Measurements from ENCODE around the gene IL4. TPM values are rescaled to one million over a fixed set of nuclear protein-coding genes. Genes with fewer than 3 reads are reported as not detected.
"Not testable (repeated sequence)": the region's sequence is repeated elsewhere in the genome, so short reads cannot be mapped to it uniquely, and the experiment has no call there.

Gene IL4
- not detected for total RNA-seq

GRCh38 chr5:132673939-132674630 lies at the start of gene IL4:
Gene IL4 (plus strand): TSS chr5:132673989. CDS start chr5:132674051, 62 bp downstream.
- DNase-seq = no peak

GRCh38 chr5:132627470-132627869 lies 46.3 kb upstream of the IL4 start:
- DNase-seq = no peak

GRCh38 chr5:132628814-132629213 lies 45.0 kb upstream of the IL4 start:
- no peak for DNase-seq

GRCh38 chr5:132629230-132629944 lies 44.4 kb upstream of the IL4 start:
- no peak for DNase-seq

GRCh38 chr5:132633587-132633986 lies 40.2 kb upstream of the IL4 start:
- not testable (repeated sequence) for DNase-seq

GRCh38 chr5:132635873-132636272 lies 37.9 kb upstream of the IL4 start:
- DNase-seq = no peak

GRCh38 chr5:132637241-132637640 lies 36.5 kb upstream of the IL4 start:
- DNase-seq = no peak

GRCh38 chr5:132639706-132640130 lies 34.1 kb upstream of the IL4 start:
- no peak for DNase-seq

- no peak for DNase-seq
Observed at GRCh38 chr5:132640613-132641012, 33.2 kb upstream of the IL4 start.

- DNase-seq = no peak
Observed at GRCh38 chr5:132641241-132641723, 32.5 kb upstream of the IL4 start.

- no peak for DNase-seq
Observed at GRCh38 chr5:132641841-132642240, 31.9 kb upstream of the IL4 start.

- DNase-seq = no peak
Observed at GRCh38 chr5:132644177-132644576, 29.6 kb upstream of the IL4 start.

GRCh38 chr5:132646583-132647266 lies 27.1 kb upstream of the IL4 start:
- no peak for DNase-seq

- DNase-seq = no peak
Observed at GRCh38 chr5:132647473-132647872, 26.3 kb upstream of the IL4 start.

- DNase-seq = no peak
Observed at GRCh38 chr5:132648355-132648754, 25.4 kb upstream of the IL4 start.

GRCh38 chr5:132651838-132652469 lies 21.8 kb upstream of the IL4 start:
- no peak for DNase-seq

- no peak for DNase-seq
Observed at GRCh38 chr5:132653716-132654115, 20.1 kb upstream of the IL4 start.

GRCh38 chr5:132655821-132656773 lies 17.7 kb upstream of the IL4 start:
- no peak for DNase-seq

GRCh38 chr5:132656774-132657355 lies 16.9 kb upstream of the IL4 start:
- no peak for DNase-seq

- DNase-seq = no peak
Observed at GRCh38 chr5:132657676-132658380, 16.0 kb upstream of the IL4 start, which contains the start of gene IL13. Gene IL13 (plus strand): TSS chr5:132658173. CDS start chr5:132658187, 14 bp downstream.
